GM21825 (cell line): ENCODE data around the gene CPOX.

Source experiments
- ATAC-seq: cut with Tn5 transposase; IDR thresholded peaks from one replicate; pipeline ENCODE4 v1.9.1; 2021; ENCODE audit warnings: mild to moderate bottlenecking, moderate library complexity; ENCODE audit not compliant: unreplicated experiment

CPOX gene

GRCh38 chr3:98596541-98597500 is 3.4 kb upstream of the CPOX start:
- no peak for ATAC-seq

GRCh38 chr3:98596087-98596486 is 2.7 kb upstream of the CPOX start:
- no peak for ATAC-seq

- ATAC-seq = no peak
Measured at GRCh38 chr3:98594628-98595324, 1.4 kb upstream of the CPOX start.

- ATAC-seq = no peak
Measured at GRCh38 chr3:98592345-98592935, 971 bp downstream of the CPOX start.

GRCh38 chr3:98589331-98590036 is 3.9 kb downstream of the CPOX start:
- no peak for ATAC-seq

- no peak for ATAC-seq
Measured at GRCh38 chr3:98588065-98588464, 5.3 kb downstream of the CPOX start.

GRCh38 chr3:98587654-98588053 is 5.8 kb downstream of the CPOX start:
- ATAC-seq = no peak

- ATAC-seq = no peak
Measured at GRCh38 chr3:98584547-98584946, 8.9 kb downstream of the CPOX start.

- no peak for ATAC-seq
Measured at GRCh38 chr3:98583766-98584165, 9.6 kb downstream of the CPOX start.

GRCh38 chr3:98582042-98582441 is 11.4 kb downstream of the CPOX start:
- no peak for ATAC-seq

GRCh38 chr3:98581474-98581873 is 11.9 kb downstream of the CPOX start:
- ATAC-seq = no peak

- ATAC-seq = no peak
Measured at GRCh38 chr3:98580401-98581386, 12.7 kb downstream of the CPOX start.

GRCh38 chr3:98577178-98577895 is 16.1 kb downstream of the CPOX start:
- no peak for ATAC-seq

- no peak for ATAC-seq
Measured at GRCh38 chr3:98574132-98574531, 19.3 kb downstream of the CPOX start.

- no peak for ATAC-seq
Measured at GRCh38 chr3:98573181-98573728, 20.2 kb downstream of the CPOX start.

- ATAC-seq = no peak
Measured at GRCh38 chr3:98568402-98568801, 25.0 kb downstream of the CPOX start.

GRCh38 chr3:98567666-98568270 is 25.6 kb downstream of the CPOX start:
- ATAC-seq = no peak

GRCh38 chr3:98565843-98566242 is 27.6 kb downstream of the CPOX start:
- no peak for ATAC-seq

GRCh38 chr3:98565237-98565643 is 28.2 kb downstream of the CPOX start:
- no peak for ATAC-seq
